Transverse colon (tissue), 4 donors: ENCODE results near the gene PMPCA.

Experiments used
- POLR2AphosphoS5 ChIP-seq, 3 donors: sonication (generic); formaldehyde crosslinking; IDR thresholded peaks; one replicate each; pipeline ENCODE4 v1.6.1; 2016; ENCODE audit warnings: antibody characterized with exemption in 3 of 3
- TF ChIP-seq, protein P1 (sequence below), 5 experiments: fragments of 200-600 bp in 3 of 5; fragments of 450-650 bp in 2 of 5; sonication (generic) in 3 of 5; IDR thresholded peaks; 1 replicate in 2 of 5; 2 replicates in 3 of 5; pipeline ENCODE4 v1.5.1; 2016 to 2017; ENCODE audit warnings: antibody characterized with exemption in 5 of 5, inconsistent platforms in 3 of 5, mild to moderate bottlenecking in 2 of 5, moderate library complexity in 1 of 5

DNA sequence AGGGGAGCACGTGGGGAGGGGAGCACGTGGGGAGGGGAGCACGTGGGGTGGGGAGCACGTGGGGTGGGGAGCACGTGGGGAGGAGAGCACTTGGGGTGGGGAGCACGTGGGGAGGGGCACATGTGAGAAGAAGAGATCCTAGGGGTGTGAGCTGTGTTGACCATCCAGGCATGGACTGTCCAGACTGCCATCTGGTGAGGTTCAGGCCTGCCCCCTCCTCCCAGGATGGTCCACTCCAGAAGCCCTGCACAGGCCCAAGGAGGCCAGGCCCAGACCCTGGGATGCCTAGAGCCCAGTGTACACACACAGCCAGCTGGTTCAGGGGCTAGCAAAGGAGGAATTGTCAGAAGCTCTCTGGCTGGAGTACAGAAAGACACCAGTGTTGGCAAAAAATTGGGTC, 12.8 kb upstream of the PMPCA start:
- no peak for TF ChIP-seq POLR2AphosphoS5 (IDR thresholded peaks at IDR 0.05)
- TF ChIP-seq, protein P1, sequence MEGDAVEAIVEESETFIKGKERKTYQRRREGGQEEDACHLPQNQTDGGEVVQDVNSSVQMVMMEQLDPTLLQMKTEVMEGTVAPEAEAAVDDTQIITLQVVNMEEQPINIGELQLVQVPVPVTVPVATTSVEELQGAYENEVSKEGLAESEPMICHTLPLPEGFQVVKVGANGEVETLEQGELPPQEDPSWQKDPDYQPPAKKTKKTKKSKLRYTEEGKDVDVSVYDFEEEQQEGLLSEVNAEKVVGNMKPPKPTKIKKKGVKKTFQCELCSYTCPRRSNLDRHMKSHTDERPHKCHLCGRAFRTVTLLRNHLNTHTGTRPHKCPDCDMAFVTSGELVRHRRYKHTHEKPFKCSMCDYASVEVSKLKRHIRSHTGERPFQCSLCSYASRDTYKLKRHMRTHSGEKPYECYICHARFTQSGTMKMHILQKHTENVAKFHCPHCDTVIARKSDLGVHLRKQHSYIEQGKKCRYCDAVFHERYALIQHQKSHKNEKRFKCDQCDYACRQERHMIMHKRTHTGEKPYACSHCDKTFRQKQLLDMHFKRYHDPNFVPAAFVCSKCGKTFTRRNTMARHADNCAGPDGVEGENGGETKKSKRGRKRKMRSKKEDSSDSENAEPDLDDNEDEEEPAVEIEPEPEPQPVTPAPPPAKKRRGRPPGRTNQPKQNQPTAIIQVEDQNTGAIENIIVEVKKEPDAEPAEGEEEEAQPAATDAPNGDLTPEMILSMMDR (IDR thresholded peaks at IDR 0.05), result no peak
